Psoas muscle (tissue), 8 donors: ENCODE results near the gene NKX2-8. TPM values are rescaled to one million over a fixed set of nuclear protein-coding genes. Genes with fewer than 3 reads are reported as not detected.

ENCODE experiments used
- ATAC-seq, 4 donors: fragments of 200-7000 bp; cut with Tn5 transposase; one replicate each; pipeline ENCODE4 v1.9.1; 2020; ENCODE audit warnings: moderate library complexity in 3 of 4, mild to moderate bottlenecking in 2 of 4
- DNase-seq, 2 donors: peaks; one replicate each; pipeline ENCODE4 v3.0.0-alpha.2; 2020
- H3K27ac ChIP-seq: fragments of 200-600 bp; one replicate; pipeline ENCODE4 v1.8.0; 2022
- H3K27me3 ChIP-seq, 3 donors: fragments of 200-600 bp in 1 of 3; one replicate each; pipeline versions ENCODE4 v1.6.1 to v1.8.0; 2013 to 2022; ENCODE audit warnings: low read length in 2 of 3, mild to moderate bottlenecking in 2 of 3, moderate library complexity in 1 of 3; ENCODE audit not compliant: insufficient read depth in 3 of 3
- H3K36me3 ChIP-seq, 2 donors: fragments of 200-600 bp in 1 of 2; one replicate each; pipeline versions ENCODE4 v1.6.1 to v1.8.0; 2013 to 2022; ENCODE audit warnings: low read depth in 1 of 2, mild to moderate bottlenecking in 1 of 2, moderate library complexity in 1 of 2; ENCODE audit not compliant: insufficient read depth in 1 of 2
- H3K4me1 ChIP-seq: fragments of 200-600 bp; one replicate; pipeline ENCODE4 v1.8.0; 2022
- H3K4me3 ChIP-seq: fragments of 200-600 bp; one replicate; pipeline ENCODE4 v1.8.0; 2022; ENCODE audit warnings: mild to moderate bottlenecking
- H3K9me3 ChIP-seq: fragments of 200-600 bp; one replicate; pipeline ENCODE4 v1.8.0; 2022
- WGBS, 3 donors: extraction: QIAGEN DNeasy Blood & Tissue Kit; methylation state at CpG; one replicate each; pipeline versions ENCODE4 v1.1.6 to v1.1.7; 2013; 5-methylcytosine and 5-hydroxymethylcytosine counted together
- intact Hi-C, 2 donors: fragments of 100-400 bp; cut with DNase I; formaldehyde crosslinking; loops; one replicate each; pipeline versions ENCODE4 v1.11.0 to v1.14.2; 2022
- long read RNA-seq, 2 donors: library from polyadenylated mRNA; unstranded; transcript quantifications; one replicate each; pipeline ENCODE4 v2.0.0, GENCODE V29; 2021
- polyA plus RNA-seq, 3 donors: library from polyadenylated mRNA; stranded (reverse); fragments of 200-250 nt; gene quantifications; one replicate each; pipeline ENCODE4 v1.2.3, GENCODE V29; 2013
- total RNA-seq, 4 donors: library from RNA; stranded (reverse); fragmentation: NEBNext Ultra II Directional in 2 of 4; extraction: Animal tissue kit (Norgen Biotek cat#: 25700) in 2 of 4; gene quantifications; one replicate each; pipeline versions ENCODE4 v1.2.1 to v1.2.4, GENCODE V29; 2021 to 2023
- TF ChIP-seq, protein P1 (sequence below): fragments of 200-600 bp; IDR thresholded peaks from one replicate; pipeline ENCODE4 v1.8.0; 2022; ENCODE audit warnings: antibody characterized with exemption
- donor health status: healthy with polysubstance abuse.
- donor health status: DM: no; HTN: no; CAD: no; lungs with moderate emphysema.
- donor health status: Bipolar disorder and iron deficiency.
- donor health status: healthy.
- donor health status: DM: yes; HTN: yes; CAD: no.
- donor health status: DM: no; HTN: no; CAD: no.
- donor health status: DM: no; HTN: no; CAD: no.
- donor health status: DM: yes; HTN: yes; CAD: no.

Gene NKX2-8
- total RNA-seq (not detected), polyA plus RNA-seq (not detected)
- long read RNA-seq, donor 1, result 0 reads
- long read RNA-seq, donor 2, result 0 reads

DNA sequence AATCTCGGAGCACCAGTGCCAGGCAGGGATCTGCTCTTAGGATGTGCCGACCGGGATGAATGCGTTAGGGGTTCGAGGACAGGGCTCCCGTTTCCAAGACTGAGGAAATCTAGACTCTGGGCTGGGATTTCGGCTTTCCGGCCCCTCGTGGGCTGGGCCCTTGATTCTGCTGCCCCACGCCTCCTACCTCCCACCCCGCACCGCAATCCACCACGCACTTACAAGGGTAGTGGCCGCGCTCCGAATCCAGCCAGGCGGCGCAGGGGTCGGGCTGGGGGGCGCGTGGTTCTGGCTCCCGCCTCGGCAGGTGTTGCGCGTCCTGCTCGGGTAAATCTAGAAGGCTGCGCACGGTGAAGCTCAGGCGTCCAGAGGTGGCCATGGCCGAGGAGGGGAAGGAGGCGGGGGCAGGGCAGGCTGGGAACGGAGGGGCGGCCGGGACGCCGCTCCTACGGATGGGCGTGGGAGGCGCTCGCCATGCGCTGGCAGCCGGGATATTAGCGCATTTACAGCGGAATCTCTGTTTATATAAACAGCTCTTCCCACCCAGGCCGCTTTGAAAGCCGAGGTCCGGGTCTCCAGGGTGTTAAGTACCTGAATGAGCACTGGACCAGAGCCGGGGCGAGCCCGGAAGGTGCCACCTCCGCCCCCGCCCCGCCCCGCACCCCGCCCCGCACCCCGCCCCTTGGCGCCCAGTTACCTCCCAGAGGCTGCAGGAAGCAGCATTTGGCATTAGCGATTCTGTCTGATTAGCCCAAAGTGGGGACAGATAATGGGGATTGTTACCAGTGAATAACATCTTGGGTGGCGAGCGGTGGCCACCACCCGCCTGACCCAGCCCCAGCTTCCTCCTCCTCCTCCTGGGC lies at the start of gene NKX2-8:
Gene NKX2-8, minus strand, starts transcription at position 604 of the 863 bp plus-strand sequence. Its CDS starts 225 bp downstream, at position 379.
- WGBS, 3 donors, result 1 to 3% (median 1%) methylated on average over 53 to 62 of the region's 62 CpGs
- ATAC-seq (peak in 1 of 4 donors; percentile 44), DNase-seq (no peak)
- no peaks in the 10 kb centered on the region for H3K9me3 ChIP-seq
- H3K4me3 ChIP-seq, result peak within 1 kb of the TSS; percentile 63
- H3K27me3 ChIP-seq, result peaks cover 7 to 97% (median 36%) of the 10 kb centered on the region in 3 donors
- intact Hi-C loops, result no loop called here
- no peak within 1 kb of the TSS for H3K27ac ChIP-seq
- TF ChIP-seq, protein P1, sequence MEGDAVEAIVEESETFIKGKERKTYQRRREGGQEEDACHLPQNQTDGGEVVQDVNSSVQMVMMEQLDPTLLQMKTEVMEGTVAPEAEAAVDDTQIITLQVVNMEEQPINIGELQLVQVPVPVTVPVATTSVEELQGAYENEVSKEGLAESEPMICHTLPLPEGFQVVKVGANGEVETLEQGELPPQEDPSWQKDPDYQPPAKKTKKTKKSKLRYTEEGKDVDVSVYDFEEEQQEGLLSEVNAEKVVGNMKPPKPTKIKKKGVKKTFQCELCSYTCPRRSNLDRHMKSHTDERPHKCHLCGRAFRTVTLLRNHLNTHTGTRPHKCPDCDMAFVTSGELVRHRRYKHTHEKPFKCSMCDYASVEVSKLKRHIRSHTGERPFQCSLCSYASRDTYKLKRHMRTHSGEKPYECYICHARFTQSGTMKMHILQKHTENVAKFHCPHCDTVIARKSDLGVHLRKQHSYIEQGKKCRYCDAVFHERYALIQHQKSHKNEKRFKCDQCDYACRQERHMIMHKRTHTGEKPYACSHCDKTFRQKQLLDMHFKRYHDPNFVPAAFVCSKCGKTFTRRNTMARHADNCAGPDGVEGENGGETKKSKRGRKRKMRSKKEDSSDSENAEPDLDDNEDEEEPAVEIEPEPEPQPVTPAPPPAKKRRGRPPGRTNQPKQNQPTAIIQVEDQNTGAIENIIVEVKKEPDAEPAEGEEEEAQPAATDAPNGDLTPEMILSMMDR, result no peak
- no peaks in the 10 kb centered on the region for H3K36me3 ChIP-seq
- H3K4me1 ChIP-seq, result peaks cover 8% of the 10 kb centered on the region

DNA sequence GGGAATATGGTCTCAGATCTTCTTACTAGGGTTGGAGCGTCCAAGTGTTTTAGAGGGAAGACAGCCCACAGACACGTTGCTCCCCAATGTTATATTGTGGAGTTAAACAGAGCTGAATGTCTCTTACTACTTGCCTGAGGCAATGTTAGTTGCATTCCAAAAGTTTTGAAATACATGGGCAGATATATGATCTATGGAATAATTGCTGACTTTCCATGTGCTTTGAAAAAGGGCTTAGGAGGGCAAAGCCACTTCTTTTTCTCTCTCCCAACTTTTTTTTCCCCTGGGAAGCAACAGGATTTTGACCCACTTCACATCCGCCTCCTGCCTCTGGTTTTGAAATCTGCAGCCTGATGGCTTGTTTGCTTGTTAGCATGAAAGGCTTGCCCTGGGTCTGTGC lies 45.6 kb upstream of the NKX2-8 start:
- intact Hi-C loops, result no loop called here
- ATAC-seq, result no peak
- no peak for DNase-seq
- Histone ChIP-seq H3K4me1 (no peaks in the 10 kb centered on the region), H3K36me3 (no peaks in the 10 kb centered on the region), H3K4me3 (no peak overlapping the region), H3K27me3 (peaks cover 0 to 11% (median 9%) of the 10 kb centered on the region in 3 donors), H3K27ac (no peak overlapping the region), H3K9me3 (no peaks in the 10 kb centered on the region)
- TF ChIP-seq, protein P1, result no peak
- 55 to 60% (median 57%) methylated on average over 3 of the region's 3 CpGs for WGBS, 3 donors

DNA sequence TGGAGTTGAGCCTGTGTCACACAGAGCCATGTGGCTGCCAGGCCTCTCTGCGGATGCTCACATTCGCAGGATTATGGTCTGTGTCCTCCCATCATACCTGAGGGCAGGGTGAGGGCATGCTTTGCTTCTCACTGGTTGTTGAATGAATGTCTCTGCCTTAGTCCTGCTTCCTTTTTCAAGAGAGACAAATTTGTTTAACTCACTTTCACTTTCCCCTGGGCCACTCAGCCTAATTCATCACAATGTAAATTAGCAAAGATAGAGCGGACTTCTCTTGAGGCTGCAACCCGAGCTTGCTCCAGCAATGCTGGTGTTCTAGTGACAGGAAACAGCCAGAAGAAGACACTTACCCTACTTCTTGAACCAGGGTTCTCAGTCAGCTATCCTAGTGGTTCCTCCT lies 43.7 kb upstream of the NKX2-8 start:
- intact Hi-C loops, result no loop called here
- 68 to 78% (median 74%) methylated on average over 4 of the region's 4 CpGs for WGBS, 3 donors
- peaks cover 0 to 11% (median 7%) of the 10 kb centered on the region in 3 donors for H3K27me3 ChIP-seq
- H3K4me3 ChIP-seq, result no peak overlapping the region
- ATAC-seq (no peak), DNase-seq (no peak)
- no peak overlapping the region for H3K27ac ChIP-seq
- no peaks in the 10 kb centered on the region for H3K36me3 ChIP-seq
- peaks cover 3% of the 10 kb centered on the region for H3K9me3 ChIP-seq
- TF ChIP-seq, protein P1, result no peak
- no peaks in the 10 kb centered on the region for H3K4me1 ChIP-seq

DNA sequence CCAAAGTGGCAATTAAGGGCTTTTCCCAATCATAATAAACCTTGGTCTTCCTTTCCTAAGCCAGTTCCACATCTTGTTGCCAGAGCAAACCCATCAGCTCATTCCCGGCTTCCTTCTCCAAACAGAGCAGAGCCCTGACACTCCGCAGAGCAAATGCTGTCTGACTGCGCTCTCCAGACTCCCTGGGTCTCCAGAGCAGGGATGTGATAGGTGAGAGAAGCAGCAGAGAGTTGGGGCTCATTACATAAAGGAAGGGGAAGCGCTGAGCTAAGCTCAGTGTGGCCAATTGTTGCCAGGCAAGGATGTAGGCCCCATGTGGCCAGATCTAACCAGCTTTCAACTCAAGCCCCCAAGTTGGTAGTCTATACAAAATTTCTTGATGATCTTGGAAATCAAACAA lies 43.0 kb upstream of the NKX2-8 start:
- no peak for DNase-seq

More for the DNA sequence above, 43.0 kb upstream of the NKX2-8 start:
- no peak for ATAC-seq
- H3K4me3 ChIP-seq, result no peak overlapping the region
- intact Hi-C loops, result no loop called here
- WGBS, 3 donors, result 72 to 81% (median 78%) methylated on average over 4 of the region's 4 CpGs
- H3K27ac ChIP-seq, result no peak overlapping the region
- H3K36me3 ChIP-seq, result no peaks in the 10 kb centered on the region
- H3K4me1 ChIP-seq, result no peaks in the 10 kb centered on the region
- H3K9me3 ChIP-seq, result peaks cover 3% of the 10 kb centered on the region
- TF ChIP-seq, protein P1, result no peak
- H3K27me3 ChIP-seq, result peaks cover 0 to 7% (median 6%) of the 10 kb centered on the region in 3 donors
